Activated gamma-delta T cell treated with Interleukin-2 at 50 U/mL for 16 hours (primary cell): ENCODE results near the gene COMMD6.

Experiments
- DNase-seq: peaks from one replicate; pipeline ENCODE4 v3.0.0-alpha.2; 2020

COMMD6 gene

DNA sequence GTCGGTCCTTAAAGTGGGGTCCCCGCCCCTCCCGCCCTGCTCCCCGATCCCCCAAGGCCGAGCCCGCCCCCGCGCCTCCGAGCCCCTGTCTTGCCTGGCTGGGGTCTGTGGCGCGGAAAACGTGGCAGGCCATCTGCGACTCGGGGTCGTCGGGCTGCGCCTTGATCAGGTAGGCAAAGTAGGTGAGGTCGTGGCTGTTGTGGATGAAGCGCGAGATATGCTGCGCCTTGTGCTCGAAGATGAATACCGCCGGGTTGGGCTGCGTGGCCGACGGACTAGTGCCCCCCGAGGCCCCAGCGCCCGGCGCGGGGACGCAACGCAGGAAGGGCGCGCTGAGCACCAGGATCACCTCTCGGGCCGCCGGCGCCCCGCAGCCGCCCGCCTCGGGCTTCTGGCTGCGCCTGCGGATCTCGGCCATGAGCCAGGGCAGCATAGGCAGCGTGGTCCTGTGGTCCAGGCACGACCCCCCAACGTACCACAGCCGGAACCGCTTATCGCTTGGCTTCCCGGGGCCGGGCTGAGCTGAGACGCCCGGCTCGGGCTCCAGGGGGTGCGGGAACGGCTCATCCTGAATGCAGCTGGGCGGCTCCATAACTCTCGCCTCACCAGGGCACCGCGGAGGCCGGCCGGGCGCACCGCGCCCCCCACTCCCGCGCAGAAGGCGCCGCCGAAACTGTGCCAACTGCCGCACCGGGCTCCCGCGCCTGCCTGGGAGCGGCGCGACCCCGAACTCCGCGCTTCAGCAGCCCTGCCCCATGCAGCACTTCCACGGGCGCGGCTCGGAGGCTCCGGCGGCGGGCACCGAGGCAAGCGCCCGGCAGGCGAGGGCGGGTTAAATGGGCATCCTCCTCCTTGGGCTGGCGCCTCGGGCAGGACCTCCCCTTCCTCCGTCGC is 56.2 kb downstream of the COMMD6 start:
- no peak for DNase-seq

- DNase-seq = no peak
These were observed 56.9 kb downstream of the COMMD6 start for GRCh38 chr13:75480671-75481175.

DNA sequence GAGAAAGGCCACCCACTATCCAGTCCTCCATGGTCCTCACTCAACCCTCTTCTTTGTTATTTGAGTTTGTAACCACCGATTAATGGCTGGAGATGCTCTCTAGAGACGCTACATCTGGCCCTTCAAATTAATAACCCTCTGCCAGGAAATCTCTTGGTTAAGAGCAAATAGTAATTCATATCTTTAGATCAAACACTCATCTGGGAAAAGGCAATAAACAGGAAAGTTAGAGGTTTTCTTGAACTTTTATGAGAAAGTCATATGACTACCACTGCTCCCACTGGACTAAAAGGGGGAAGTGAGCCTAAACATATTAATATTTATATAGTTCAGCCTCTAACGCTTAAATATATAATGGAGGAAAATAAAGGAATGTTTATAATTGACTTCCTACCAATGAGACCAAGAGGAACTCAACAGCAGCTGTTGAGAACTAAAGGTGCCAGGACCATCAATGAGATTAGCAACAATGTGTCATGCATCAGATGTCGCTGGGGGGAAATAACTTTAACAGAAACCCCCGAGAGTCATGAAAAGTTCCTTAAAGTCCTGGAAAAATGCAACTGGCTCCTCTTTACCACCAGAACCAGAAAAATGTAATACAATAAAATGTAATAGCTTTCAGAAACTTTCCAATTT is 58.4 kb downstream of the COMMD6 start:
- no peak for DNase-seq

GRCh38 chr13:75478659-75479058 is 59.0 kb downstream of the COMMD6 start:
- no peak for DNase-seq
